Stimulated activated CD4-positive, alpha-beta T cell treated with anti-CD3 and anti-CD28 coated beads, Interleukin-1b, Interleukin-23, amount 100 ng/mL, for 4 hours (primary cell): ENCODE measurements around the gene ERCC8.
A peak's percentile ranks its signal among the peaks of the same experiment; 100 is the strongest.
"Not testable (repeated sequence)": the region's sequence is repeated elsewhere in the genome, so short reads cannot be mapped to it uniquely, and the experiment has no call there.

Source experiments
- DNase-seq, 2 donors: peaks; one replicate each; pipeline ENCODE4 v3.0.0-alpha.2; 2020; ENCODE audit warnings: low read depth in 2 of 2

The ERCC8 gene

DNA sequence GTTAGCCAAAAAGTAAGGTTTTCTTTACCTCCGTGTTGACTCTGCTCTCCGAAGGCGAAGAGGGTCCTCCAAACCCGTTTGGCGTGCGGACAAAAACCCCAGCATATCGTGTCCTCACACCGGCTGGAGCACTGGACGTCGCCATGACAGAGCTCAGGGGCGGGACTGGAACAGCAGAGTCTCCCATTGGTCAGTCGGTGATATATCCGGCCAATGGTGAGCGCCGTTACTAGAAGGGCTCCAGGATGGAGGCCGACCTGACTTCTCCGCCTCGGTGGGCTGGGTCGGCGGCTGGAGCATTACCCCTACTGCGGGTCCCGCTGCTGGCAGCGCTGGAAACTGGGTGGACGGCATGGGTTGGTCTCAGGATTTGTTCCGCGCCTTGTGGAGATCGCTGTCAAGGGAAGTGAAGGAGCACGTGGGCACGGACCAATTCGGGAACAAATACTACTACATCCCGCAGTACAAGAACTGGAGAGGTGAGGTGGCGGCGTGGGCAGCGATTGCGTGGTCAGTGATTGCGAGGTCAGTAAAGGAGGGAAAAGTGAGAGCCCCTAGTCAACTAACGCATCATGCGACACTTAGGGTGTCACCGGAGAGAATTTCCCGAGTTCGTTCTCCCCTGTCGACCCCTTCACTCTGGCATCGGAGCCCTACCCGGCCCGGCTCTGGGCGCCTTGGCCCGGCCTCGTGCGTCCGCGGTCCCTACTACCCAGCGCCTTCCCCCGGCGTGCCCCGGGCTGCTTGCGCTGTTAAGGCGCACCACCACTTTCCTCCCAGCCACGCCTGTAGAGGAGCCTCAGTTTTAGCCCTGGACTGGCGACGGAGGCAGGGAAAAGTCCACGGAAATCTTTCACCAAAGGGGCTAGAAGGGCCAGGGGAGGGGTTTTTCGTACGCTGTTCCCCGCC is at the start of gene ERCC8, which contains the start of gene NDUFAF2:
TSS of gene ERCC8 (minus strand) at position 167 of the 909 bp plus-strand sequence. CDS start at position 105, 62 bp downstream.
TSS of gene NDUFAF2 (plus strand) at position 302 of the 909 bp plus-strand sequence. CDS start at position 353, 51 bp downstream.
- DNase-seq = peak; percentile 74 to 76

DNA sequence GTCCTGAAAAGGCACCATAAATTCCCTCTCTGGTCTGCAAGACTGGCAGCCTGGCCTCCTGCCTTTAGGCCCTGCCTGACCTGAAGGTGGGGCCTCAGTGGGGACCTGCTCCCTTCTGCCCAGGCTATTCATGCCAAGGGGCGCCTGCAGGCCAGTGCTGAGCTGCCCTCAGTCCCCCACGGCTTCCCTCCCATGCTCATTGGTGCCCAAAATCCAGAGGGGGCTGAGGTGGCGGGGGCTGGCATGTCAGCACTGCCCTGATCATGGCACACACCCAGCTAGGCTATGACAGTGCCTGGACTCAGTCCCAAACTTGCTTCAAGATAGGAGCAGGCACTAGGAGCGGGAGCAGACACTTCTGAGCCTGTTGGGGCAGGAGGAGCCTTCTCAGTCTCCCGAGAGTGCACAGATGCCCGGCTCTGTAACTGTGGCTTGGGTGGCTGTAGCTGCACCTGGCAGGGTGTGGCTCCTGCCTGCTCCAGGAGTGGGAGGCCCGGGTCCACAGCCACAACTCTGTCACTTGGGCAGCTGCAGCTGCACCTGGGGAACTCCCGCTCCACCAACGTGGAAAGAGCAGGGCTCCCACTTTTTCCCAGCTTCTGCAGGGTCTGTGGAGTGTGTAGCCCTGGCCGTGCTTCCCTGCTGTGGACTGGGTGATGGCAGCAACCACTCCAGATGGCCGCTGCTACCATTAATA is 49.2 kb upstream of the ERCC8 start:
- no peak for DNase-seq

- no peak for DNase-seq
Observed at GRCh38 chr5:60993425-60993824, 48.6 kb upstream of the ERCC8 start.

DNA sequence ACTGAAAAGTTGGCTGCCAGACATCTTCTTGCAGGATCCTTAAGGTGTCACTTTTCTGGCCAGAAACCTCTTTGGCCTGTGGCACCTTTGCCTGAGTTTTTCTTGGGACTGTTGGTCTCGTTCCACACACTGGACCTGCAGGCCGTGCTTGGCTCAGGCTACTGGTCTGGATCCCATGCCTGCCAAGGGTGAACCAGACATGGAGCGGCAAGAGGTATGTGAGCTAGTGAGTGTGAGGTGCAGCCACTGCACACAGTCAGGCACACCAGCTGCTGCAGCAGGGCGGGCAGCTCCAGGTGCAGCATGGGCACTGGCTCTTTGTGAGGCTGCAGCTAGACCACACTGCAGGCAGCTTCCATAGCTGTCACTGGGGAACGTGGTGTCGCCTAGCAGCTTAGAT is 48.0 kb upstream of the ERCC8 start:
- DNase-seq = no peak

DNA sequence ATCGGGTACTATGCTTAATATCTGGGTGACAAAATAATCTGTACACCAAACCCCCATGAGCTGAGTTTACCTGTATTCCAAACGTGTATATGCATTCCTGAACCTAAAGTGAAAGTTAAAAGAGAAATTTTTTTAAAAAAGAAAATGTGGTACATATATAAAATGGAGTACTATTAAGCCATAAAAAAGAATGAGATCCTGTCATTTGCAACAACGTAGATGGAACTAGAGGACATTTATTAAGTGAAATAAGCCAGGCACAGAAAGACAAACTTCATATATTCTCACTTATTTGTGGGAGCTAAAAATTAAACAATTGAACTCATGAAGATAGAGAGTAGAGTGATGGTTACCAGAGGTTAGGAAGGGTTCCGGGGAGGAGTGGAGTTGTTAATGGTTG is 44.9 kb upstream of the ERCC8 start:
- no peak for DNase-seq

GRCh38 chr5:60982127-60982526 is 37.3 kb upstream of the ERCC8 start:
- not testable (repeated sequence) for DNase-seq

DNA sequence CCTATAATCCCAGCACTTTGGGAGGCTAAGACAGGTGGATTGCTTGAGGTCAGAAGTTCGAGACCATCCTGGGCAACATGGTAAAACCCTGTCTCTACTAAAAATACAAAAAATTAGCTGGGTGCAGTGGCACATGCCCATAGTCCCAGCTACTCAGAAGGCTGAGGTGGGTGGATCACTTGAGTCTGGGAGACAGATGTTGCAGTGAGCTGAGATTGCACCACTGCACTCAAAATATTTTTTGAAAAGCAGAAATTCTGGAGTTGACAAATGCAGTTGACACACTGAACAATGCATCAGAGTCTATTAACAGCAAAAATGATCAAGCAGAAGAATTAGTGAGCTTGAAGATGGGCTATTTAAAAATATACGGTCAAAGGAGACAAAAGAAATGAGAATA is 35.6 kb upstream of the ERCC8 start:
- no peak for DNase-seq

DNA sequence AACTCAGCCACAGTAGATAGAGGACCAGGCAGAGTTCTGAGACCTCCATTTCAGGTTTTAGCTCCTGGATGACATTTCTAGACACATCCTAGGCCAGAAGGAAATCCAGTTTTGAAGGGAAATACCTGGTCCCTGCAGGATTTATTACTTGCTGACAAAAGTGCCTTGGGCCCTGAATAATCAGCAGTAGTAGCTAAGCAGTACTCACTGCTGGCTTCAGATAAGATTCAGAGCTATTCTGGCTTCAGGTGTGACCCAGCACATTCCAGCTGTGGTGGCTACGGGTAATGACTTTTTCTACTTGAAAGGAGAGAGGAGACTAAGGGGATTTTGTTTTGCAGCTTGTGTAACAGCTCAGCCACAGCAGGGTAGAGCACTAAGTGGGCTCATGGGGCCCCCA is 34.1 kb upstream of the ERCC8 start:
- DNase-seq = no peak

DNA sequence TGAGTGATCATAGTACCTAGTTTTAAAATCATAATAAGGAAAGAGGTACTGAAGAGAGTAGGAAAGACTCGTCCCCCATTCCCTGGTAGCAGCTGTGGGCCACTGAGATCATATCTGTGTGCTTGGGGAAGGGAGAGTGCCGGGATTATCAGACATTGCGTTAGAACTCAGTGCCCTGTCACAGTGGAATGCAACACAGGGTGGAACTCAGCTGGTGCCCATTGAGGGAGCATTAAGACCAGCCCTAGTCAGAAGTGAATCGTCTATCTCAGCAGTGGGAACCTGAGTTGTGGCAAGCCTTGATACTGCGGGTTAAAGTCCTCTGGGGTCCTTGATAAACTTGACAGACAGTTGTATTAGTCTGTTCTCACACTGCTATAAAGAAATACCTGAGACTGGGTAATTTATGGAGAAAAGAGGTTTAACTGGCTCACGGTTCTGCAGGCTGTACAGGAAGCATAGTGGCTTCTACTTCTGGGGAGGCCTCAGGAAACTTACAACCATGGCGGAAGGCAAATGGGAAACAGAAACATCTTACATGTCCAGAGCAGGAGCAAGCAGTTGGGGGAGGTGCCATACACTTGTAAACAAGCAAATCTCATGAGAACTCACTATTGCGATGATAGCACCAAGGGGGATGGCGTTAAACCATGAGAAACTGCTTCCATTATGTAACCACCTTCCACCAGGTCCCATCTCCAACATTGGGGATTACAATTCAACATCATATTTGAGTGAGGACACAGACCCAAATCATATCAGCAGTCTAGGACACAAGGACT is 33.3 kb upstream of the ERCC8 start:
- no peak for DNase-seq

DNA sequence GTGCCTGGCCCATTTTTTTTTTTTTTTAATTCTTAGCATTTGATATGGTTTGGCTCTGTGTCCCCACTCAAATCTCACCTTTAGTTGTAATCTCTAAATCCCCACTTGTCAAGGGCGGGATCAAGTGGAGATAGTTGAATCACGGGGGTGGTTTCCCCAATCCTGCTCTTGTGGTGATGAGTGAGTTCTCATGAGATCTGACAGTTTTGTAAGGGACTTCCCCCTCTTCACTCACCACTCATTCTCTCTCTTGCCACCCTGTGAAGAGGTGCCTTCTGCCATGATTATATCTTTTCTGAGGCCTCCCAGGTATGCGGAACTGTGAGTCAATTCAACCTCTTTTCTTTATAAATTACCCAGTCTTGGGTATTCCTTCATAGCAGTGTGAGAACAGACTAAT is 27.4 kb upstream of the ERCC8 start:
- peak; percentile 7 to 15 for DNase-seq

GRCh38 chr5:60961685-60962084 is 16.8 kb upstream of the ERCC8 start:
- DNase-seq = no peak

GRCh38 chr5:60960591-60960990 is 15.7 kb upstream of the ERCC8 start:
- DNase-seq = no peak

DNA sequence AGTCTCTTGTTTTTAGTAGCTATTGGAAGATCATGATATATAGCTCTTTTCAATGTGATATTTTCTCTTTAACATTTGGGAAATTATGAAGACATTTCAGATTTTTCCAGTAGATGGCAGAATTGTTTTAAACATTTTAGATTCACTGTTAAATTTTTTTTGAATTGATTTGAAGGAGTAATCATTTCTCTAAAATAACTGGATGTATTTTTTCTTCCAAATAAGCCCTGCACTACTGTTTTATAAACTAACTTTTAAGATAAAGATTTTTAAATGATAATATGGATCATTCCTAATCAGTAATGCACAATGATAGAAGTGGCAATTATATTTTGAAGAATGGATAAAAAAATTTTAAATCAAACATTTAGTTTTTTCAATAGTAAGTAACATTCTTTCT is 14.3 kb upstream of the ERCC8 start:
- DNase-seq = no peak

GRCh38 chr5:60958712-60959111 is 13.8 kb upstream of the ERCC8 start:
- no peak for DNase-seq

DNA sequence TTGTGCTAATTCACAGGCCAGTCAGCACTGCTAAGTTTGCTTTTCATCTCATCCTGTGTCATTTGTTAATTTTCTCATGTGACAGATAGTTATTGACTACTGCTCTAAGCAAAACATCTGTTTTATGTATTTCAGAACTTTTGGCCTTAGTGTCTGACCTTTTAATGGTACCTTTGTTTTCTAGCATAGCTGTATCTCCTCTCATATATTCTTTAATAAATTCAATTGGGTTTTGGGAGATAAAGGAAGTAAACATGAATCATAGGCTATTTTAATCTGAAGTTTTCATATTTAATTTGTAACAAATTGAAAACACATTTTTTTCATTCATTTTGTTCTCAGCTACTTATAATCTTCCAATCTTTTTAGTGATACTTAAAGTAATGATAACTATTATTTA is 13.2 kb upstream of the ERCC8 start:
- no peak for DNase-seq

- DNase-seq = no peak
Observed at GRCh38 chr5:60955239-60955638, 10.4 kb upstream of the ERCC8 start.

- no peak for DNase-seq
Observed at GRCh38 chr5:60948738-60949137, 3.9 kb upstream of the ERCC8 start.

- DNase-seq = peak; percentile 1 to 3
Observed at GRCh38 chr5:60945813-60946187, 930 bp upstream of the ERCC8 start.

- DNase-seq = no peak
Observed at GRCh38 chr5:60943624-60944023, 1.2 kb downstream of the ERCC8 start.

DNA sequence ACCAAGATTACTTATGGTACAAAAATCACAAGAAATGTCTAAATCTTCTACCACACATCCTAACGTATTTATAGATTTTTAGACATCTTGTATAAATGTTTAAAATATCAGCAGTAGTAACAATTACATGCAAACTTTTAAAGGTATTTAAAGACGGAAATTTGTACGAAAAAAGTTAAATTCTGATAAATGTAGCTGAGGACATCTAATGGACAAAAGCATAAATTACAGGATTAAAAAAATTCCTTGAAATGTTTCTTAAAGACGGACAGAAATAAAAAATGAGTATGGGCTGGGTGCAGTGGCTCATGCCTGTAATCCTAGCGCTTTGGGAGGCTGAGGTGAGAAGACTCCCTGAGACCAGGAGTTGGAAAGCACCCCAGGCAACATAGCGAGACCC is 15.8 kb downstream of the ERCC8 start:
- no peak for DNase-seq

DNA sequence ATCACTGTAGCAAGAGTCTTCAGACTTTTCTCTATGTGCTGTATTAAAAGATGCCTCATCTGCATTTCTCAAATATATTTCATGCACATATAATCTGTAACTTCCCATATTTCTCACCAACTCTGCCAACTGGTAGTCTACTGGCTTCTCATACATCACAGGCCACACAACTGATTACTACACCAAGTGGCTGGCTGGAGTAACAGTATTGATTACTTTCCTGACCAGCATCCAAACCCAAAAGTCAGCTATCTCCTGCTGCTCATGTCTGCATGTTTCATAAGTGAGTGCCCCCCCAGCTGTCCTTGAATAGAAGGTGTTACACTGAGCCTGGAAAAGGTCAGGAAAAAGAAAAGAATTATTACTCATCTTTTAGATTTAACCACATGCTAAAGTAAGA is 17.4 kb downstream of the ERCC8 start:
- DNase-seq = no peak

DNA sequence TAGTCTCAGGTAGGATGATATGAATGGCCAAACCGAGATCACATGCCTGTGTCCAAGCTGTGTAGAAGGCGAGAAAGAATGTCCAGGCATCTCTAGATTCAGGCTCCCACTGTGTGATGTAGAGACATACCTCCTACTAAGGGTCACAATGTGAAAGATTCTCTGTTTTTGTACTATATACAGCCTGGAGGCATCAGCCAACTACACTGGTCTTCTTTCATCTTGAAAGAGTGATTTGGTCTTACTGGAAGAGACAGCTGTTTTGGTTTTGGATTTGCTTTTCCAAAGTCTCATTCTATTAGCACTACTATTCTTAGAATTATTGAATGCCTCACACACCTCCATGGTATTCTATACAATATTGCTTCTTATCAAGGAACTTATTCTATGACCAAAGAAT is 26.4 kb downstream of the ERCC8 start:
- DNase-seq = no peak
